K562 (cell line): ENCODE results near the gene DUS4L. TPM values are rescaled to one million over a fixed set of nuclear protein-coding genes. Genes with fewer than 3 reads are reported as not detected.

ENCODE experiments used
- ETV5 ChIP-seq: sonication (generic); formaldehyde crosslinking; IDR thresholded peaks from 2 replicates; pipeline ENCODE4 v1.4.0; 2020; ENCODE audit warnings: low read depth, mild to moderate bottlenecking, missing genetic modification reagents
- FOS ChIP-seq: IDR thresholded peaks from 3 replicates; pipeline ENCODE4 v1.6.1; 2011; ENCODE audit not compliant: insufficient read length; ENCODE audit errors: extremely low read depth
- NCOR1 ChIP-seq: fragments of 450-650 bp; IDR thresholded peaks from 2 replicates; pipeline ENCODE4 v1.6.1; 2016; ENCODE audit warnings: mild to moderate bottlenecking, moderate library complexity
- NR1H2 ChIP-seq: sonication (generic); formaldehyde crosslinking; IDR thresholded peaks from 2 replicates; pipeline ENCODE4 v1.4.0; 2020; ENCODE audit warnings: mild to moderate bottlenecking, missing genetic modification reagents
- PHB2 ChIP-seq: fragments of 450-650 bp; IDR thresholded peaks from 2 replicates; pipeline ENCODE4 v1.6.1; 2017; ENCODE audit warnings: low read depth
- POLR2A ChIP-seq: fragments of 450-650 bp; conservative IDR thresholded peaks from 2 replicates; pipeline ENCODE4 v1.6.1; 2016
- POLR3G ChIP-seq: IDR thresholded peaks from 2 replicates; pipeline ENCODE4 v1.6.1; 2011; ENCODE audit not compliant: insufficient read length, insufficient replicate concordance; ENCODE audit errors: extremely low read depth
- PTRF ChIP-seq: fragments of 450-650 bp; IDR thresholded peaks from 2 replicates; pipeline ENCODE4 v1.6.1; 2016; ENCODE audit warnings: mild to moderate bottlenecking, missing genetic modification characterization, missing compliant biosample characterization
- RBM34 ChIP-seq: fragments of 200-400 bp; formaldehyde crosslinking; IDR thresholded peaks from 2 replicates; pipeline ENCODE4 v1.6.1; 2018; ENCODE audit warnings: low read length, borderline replicate concordance; ENCODE audit not compliant: insufficient read depth
- TFAM ChIP-seq: fragments of 250-450 bp; sonication (Bioruptor Pico); conservative IDR thresholded peaks from 2 replicates; pipeline ENCODE4 v1.5.0; 2021; ENCODE audit warnings: mild to moderate bottlenecking, moderate library complexity
- TSHZ1 ChIP-seq: fragments of 250-450 bp; sonication (Bioruptor Pico); IDR thresholded peaks from 2 replicates; pipeline ENCODE4 v1.4.0; 2020; ENCODE audit warnings: mild to moderate bottlenecking, moderate library complexity
- ZNF57 ChIP-seq: fragments of 450-650 bp; formaldehyde crosslinking; IDR thresholded peaks from 2 replicates; pipeline ENCODE4 v1.4.0; 2020; ENCODE audit warnings: mild to moderate bottlenecking, moderate library complexity
- ZNF589 ChIP-seq: fragments of 200-800 bp; sonication (Bioruptor generic); IDR thresholded peaks from 2 replicates; pipeline ENCODE4 v1.6.1; 2016; ENCODE audit warnings: low read depth, missing genetic modification characterization, missing compliant biosample characterization
- ZSCAN32 ChIP-seq: fragments of 450-650 bp; formaldehyde crosslinking; IDR thresholded peaks from 2 replicates; pipeline ENCODE4 v1.4.0; 2020; ENCODE audit warnings: mild to moderate bottlenecking, moderate library complexity
- polyA plus RNA-seq, 8 experiments: library from polyadenylated mRNA; depleted of rRNA in 4 of 8; stranded (reverse) in 5 of 8; unstranded in 3 of 8; fragments of >200 nt; fragmentation: Nextera tagmentation in 2 of 8; fragmentation: Illumina TruSeq in 1 of 8; extraction: Ambion mirVana in 2 of 8; extraction: Trizol in 1 of 8; gene quantifications; 2 replicates each; pipeline versions ENCODE4 v1.2.1 to v1.2.3, GENCODE V29; 2011 to 2014; ENCODE audit warnings: inconsistent platforms in 1 of 8, missing spikeins in 1 of 8
- total RNA-seq, 7 experiments: library from RNA; depleted of rRNA in 6 of 7; stranded (reverse); fragments of >200 nt in 6 of 7; fragmentation: Illumina TruSeq in 2 of 7; extraction: Trizol in 2 of 7; gene quantifications; 2 replicates each; pipeline versions ENCODE4 v1.2.1 to v1.2.3, GENCODE V29; 2011 to 2021; ENCODE audit warnings: low replicate concordance in 1 of 7
- TF ChIP-seq, protein P1 (sequence below): fragments of 450-650 bp; IDR thresholded peaks from 2 replicates; pipeline ENCODE4 v1.6.1; 2018; ENCODE audit warnings: mild to moderate bottlenecking, low read depth; ENCODE audit not compliant: partially characterized antibody
- TF ChIP-seq, protein P2 (sequence below): sonication (generic); formaldehyde crosslinking; IDR thresholded peaks from 2 replicates; pipeline ENCODE4 v1.8.0; 2022; ENCODE audit warnings: missing genetic modification reagents, mild to moderate bottlenecking, borderline replicate concordance
- TF ChIP-seq, protein P3 (sequence below): fragments of 250-450 bp; sonication (Bioruptor Pico); IDR thresholded peaks from 2 replicates; pipeline ENCODE4 v1.5.0; 2022; ENCODE audit warnings: mild to moderate bottlenecking

Gene DUS4L
- total and polyA plus RNA-seq, 9 of the 15 experiments (the other 6 are each of a cell fraction or from before 2014, with no cell fraction given) = 12.2 to 33.6 (median 28.6) TPM

GRCh38 chr7:107579885-107580715, 16.3 kb downstream of the DUS4L start, which contains the start of gene BCAP29 (continued):
- peak; percentile 60; the same call in 1 of the 2 replicates for TF ChIP-seq NR1H2 (CRISPR knock-in tag)
- TF ChIP-seq ZNF589 = peak; percentile 78
- TF ChIP-seq PTRF = no peak
- TF ChIP-seq TSHZ1 = no peak
- TF ChIP-seq, protein P1, sequence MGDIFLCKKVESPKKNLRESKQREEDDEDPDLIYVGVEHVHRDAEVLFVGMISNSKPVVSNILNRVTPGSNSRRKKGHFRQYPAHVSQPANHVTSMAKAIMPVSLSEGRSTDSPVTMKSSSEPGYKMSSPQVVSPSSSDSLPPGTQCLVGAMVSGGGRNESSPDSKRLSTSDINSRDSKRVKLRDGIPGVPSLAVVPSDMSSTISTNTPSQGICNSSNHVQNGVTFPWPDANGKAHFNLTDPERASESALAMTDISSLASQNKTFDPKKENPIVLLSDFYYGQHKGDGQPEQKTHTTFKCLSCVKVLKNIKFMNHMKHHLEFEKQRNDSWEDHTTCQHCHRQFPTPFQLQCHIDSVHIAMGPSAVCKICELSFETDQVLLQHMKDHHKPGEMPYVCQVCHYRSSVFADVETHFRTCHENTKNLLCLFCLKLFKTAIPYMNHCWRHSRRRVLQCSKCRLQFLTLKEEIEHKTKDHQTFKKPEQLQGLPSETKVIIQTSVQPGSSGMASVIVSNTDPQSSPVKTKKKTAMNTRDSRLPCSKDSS = no peak
- TF ChIP-seq POLR2A = peak; percentile 92
- TF ChIP-seq ZSCAN32 (CRISPR knock-in tag) = 0 out of 2 replicates have a peak, but pooled peaks have one; percentile 11
- TF ChIP-seq, protein P2, sequence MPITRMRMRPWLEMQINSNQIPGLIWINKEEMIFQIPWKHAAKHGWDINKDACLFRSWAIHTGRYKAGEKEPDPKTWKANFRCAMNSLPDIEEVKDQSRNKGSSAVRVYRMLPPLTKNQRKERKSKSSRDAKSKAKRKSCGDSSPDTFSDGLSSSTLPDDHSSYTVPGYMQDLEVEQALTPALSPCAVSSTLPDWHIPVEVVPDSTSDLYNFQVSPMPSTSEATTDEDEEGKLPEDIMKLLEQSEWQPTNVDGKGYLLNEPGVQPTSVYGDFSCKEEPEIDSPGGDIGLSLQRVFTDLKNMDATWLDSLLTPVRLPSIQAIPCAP (CRISPR knock-in tag) = peak; percentile 72; the same call in 1 of the 2 replicates
- TF ChIP-seq RBM34 = no peak
- TF ChIP-seq ZNF57 (CRISPR knock-in tag) = peak; percentile 65
- no peak for TF ChIP-seq PHB2
- TF ChIP-seq ETV5 (CRISPR knock-in tag) = peak; percentile 91
- no peak for TF ChIP-seq TFAM (CRISPR knock-in tag)
- TF ChIP-seq POLR3G = no peak
- no peak for TF ChIP-seq FOS
- TF ChIP-seq NCOR1 = 0 out of 2 replicates have a peak, but pooled peaks have one; percentile 36
- TF ChIP-seq, protein P3, sequence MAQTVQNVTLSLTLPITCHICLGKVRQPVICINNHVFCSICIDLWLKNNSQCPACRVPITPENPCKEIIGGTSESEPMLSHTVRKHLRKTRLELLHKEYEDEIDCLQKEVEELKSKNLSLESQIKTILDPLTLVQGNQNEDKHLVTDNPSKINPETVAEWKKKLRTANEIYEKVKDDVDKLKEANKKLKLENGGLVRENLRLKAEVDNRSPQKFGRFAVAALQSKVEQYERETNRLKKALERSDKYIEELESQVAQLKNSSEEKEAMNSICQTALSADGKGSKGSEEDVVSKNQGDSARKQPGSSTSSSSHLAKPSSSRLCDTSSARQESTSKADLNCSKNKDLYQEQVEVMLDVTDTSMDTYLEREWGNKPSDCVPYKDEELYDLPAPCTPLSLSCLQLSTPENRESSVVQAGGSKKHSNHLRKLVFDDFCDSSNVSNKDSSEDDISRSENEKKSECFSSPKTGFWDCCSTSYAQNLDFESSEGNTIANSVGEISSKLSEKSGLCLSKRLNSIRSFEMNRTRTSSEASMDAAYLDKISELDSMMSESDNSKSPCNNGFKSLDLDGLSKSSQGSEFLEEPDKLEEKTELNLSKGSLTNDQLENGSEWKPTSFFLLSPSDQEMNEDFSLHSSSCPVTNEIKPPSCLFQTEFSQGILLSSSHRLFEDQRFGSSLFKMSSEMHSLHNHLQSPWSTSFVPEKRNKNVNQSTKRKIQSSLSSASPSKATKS (CRISPR knock-in tag) = no peak
